HepG2 (cell line): ENCODE results near the gene SUN1. TPM values are rescaled to one million over a fixed set of nuclear protein-coding genes. Genes with fewer than 3 reads are reported as not detected.

Experiments used
- ELF1 ChIP-seq: sonication (generic); formaldehyde crosslinking; IDR thresholded peaks from 2 replicates; pipeline ENCODE4 v1.4.0; 2020; ENCODE audit warnings: missing genetic modification reagents
- HIC2 ChIP-seq: sonication (generic); formaldehyde crosslinking; IDR thresholded peaks from 2 replicates; pipeline ENCODE4 v1.9.0; 2022; ENCODE audit warnings: low read depth, missing genetic modification reagents
- KDM6A ChIP-seq: IDR thresholded peaks from 2 replicates; pipeline ENCODE4 v1.6.1; 2016; ENCODE audit warnings: low read depth
- MAZ ChIP-seq, 2 experiments: sonication (generic) in 1 of 2; formaldehyde crosslinking in 1 of 2; IDR thresholded peaks; 2 replicates each; pipeline versions ENCODE4 v1.5.0 to v1.6.1; 2012 to 2020; ENCODE audit warnings: low read depth in 2 of 2, mild to moderate bottlenecking in 2 of 2, borderline replicate concordance in 1 of 2, improper control_type of control experiment in 1 of 2, low read length in 1 of 2, missing genetic modification reagents in 1 of 2, moderate library complexity in 1 of 2
- MIER3 ChIP-seq: IDR thresholded peaks from 2 replicates; pipeline ENCODE4 v1.6.1; 2016; ENCODE audit warnings: missing compliant biosample characterization, borderline replicate concordance
- NR2F6 ChIP-seq, 2 experiments: IDR thresholded peaks; 2 replicates each; pipeline ENCODE4 v1.6.1; 2016; ENCODE audit warnings: antibody characterized with exemption in 1 of 2, mild to moderate bottlenecking in 1 of 2
- POLR2AphosphoS2 ChIP-seq: IDR thresholded peaks from 2 replicates; pipeline ENCODE4 v1.6.1; 2011; ENCODE audit warnings: low read depth, low read length, improper control_type of control experiment
- PPARG ChIP-seq: conservative IDR thresholded peaks from 2 replicates; pipeline ENCODE4 v1.6.1; 2016; ENCODE audit warnings: missing biosample characterization, missing genetic modification reagents
- RARA ChIP-seq: IDR thresholded peaks from 2 replicates; pipeline ENCODE4 v1.6.1; 2016; ENCODE audit warnings: missing genetic modification reagents, missing compliant biosample characterization
- SAP130 ChIP-seq: IDR thresholded peaks from 2 replicates; pipeline ENCODE4 v1.6.1; 2016; ENCODE audit warnings: low read depth
- SP1 ChIP-seq, 2 experiments: fragments of 450-650 bp in 1 of 2; sonication (generic) in 1 of 2; formaldehyde crosslinking in 1 of 2; IDR thresholded peaks; 2 replicates each; pipeline versions ENCODE4 v1.4.0 to v1.6.1; 2016 to 2020; ENCODE audit warnings: missing genetic modification reagents in 1 of 2
- THAP11 ChIP-seq: IDR thresholded peaks from 2 replicates; pipeline ENCODE4 v1.6.1; 2016; ENCODE audit warnings: missing biosample characterization, missing genetic modification reagents
- ZNF33B ChIP-seq: sonication (generic); formaldehyde crosslinking; IDR thresholded peaks from 2 replicates; pipeline ENCODE4 v1.5.1; 2020; ENCODE audit warnings: mild to moderate bottlenecking, missing genetic modification reagents
- polyA plus RNA-seq, 8 experiments: library from polyadenylated mRNA; depleted of rRNA in 3 of 8; stranded (reverse) in 7 of 8; unstranded in 1 of 8; fragments of >200 nt; fragmentation: Illumina TruSeq in 4 of 8; extraction: Trizol in 4 of 8; gene quantifications; 2 replicates each; pipeline versions ENCODE4 v1.2.1 to v1.2.3, GENCODE V29; 2011 to 2016; ENCODE audit warnings: low read depth in 4 of 8, missing spikeins in 1 of 8, mixed read lengths in 1 of 8; ENCODE audit not compliant: insufficient read depth in 1 of 8
- total RNA-seq, 5 experiments: library from RNA; depleted of rRNA; stranded (reverse); fragments of >200 nt; fragmentation: Illumina TruSeq; extraction: Trizol; gene quantifications; 2 replicates each; pipeline ENCODE4 v1.2.3, GENCODE V29; 2016; ENCODE audit warnings: low read depth in 1 of 5
- TF ChIP-seq, protein P1 (sequence below): sonication (generic); formaldehyde crosslinking; IDR thresholded peaks from 2 replicates; pipeline ENCODE4 v1.5.1; 2020; ENCODE audit warnings: mild to moderate bottlenecking, missing genetic modification reagents, moderate library complexity
- TF ChIP-seq, protein P2 (sequence below): sonication (generic); formaldehyde crosslinking; conservative IDR thresholded peaks from 2 replicates; pipeline ENCODE4 v1.4.0; 2020; ENCODE audit warnings: mild to moderate bottlenecking, missing genetic modification reagents, moderate library complexity
- TF ChIP-seq, protein P3 (sequence below): sonication (generic); formaldehyde crosslinking; IDR thresholded peaks from 2 replicates; pipeline ENCODE4 v1.4.0; 2020; ENCODE audit warnings: missing genetic modification reagents

Gene SUN1
- total and polyA plus RNA-seq, 2 of the 13 experiments (the other 11 are each of a cell fraction or from before 2014, with no cell fraction given): 47.0 to 126 TPM

DNA sequence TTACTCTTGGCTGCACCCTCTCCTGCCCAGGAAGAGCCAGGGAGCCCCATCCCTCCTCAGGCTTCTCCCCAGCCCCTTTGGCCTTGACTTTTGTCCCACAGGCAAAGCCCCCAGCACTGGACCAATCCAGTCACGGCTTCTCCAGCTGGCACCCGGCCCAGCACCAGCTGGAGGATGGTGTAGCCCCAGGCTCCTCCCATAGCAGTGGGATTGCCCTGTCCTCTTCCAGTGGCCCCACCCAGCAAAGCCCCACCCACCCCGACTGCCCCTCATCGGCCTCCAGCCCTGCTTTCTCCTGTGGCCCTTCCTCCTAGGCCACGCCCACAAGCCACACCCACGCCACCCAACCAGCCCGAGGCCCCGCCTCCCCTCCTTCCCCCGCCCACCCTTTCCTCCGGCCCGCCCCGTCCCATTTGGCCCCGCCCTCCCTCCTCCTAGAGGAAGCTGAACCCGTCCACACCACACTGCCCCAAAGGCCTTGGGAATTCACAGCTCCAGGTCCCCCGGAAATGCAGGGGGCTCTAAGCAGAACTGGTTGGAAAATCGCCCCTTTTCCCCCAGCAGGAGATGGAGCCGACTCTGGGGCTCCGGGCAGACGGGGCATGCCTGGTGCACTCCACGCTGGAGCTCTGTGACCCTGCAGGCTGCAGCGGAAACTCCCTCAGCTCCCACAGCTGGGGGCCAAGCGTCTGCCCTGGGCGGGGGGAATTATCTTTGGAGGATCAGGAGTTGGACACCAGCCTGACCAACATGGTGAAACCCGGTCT, 69.3 kb downstream of the SUN1 start (continued):
- TF ChIP-seq, protein P1, sequence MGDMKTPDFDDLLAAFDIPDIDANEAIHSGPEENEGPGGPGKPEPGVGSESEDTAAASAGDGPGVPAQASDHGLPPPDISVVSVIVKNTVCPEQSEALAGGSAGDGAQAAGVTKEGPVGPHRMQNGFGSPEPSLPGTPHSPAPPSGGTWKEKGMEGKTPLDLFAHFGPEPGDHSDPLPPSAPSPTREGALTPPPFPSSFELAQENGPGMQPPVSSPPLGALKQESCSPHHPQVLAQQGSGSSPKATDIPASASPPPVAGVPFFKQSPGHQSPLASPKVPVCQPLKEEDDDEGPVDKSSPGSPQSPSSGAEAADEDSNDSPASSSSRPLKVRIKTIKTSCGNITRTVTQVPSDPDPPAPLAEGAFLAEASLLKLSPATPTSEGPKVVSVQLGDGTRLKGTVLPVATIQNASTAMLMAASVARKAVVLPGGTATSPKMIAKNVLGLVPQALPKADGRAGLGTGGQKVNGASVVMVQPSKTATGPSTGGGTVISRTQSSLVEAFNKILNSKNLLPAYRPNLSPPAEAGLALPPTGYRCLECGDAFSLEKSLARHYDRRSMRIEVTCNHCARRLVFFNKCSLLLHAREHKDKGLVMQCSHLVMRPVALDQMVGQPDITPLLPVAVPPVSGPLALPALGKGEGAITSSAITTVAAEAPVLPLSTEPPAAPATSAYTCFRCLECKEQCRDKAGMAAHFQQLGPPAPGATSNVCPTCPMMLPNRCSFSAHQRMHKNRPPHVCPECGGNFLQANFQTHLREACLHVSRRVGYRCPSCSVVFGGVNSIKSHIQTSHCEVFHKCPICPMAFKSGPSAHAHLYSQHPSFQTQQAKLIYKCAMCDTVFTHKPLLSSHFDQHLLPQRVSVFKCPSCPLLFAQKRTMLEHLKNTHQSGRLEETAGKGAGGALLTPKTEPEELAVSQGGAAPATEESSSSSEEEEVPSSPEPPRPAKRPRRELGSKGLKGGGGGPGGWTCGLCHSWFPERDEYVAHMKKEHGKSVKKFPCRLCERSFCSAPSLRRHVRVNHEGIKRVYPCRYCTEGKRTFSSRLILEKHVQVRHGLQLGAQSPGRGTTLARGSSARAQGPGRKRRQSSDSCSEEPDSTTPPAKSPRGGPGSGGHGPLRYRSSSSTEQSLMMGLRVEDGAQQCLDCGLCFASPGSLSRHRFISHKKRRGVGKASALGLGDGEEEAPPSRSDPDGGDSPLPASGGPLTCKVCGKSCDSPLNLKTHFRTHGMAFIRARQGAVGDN (CRISPR knock-in tag): peak; percentile 58
- TF ChIP-seq POLR2AphosphoS2 (no peak), PPARG (CRISPR knock-in tag) (peak; percentile 97), SAP130 (CRISPR knock-in tag) (peak; percentile 80), THAP11 (0 out of 2 replicates have a peak, but pooled peaks have one; percentile 34), RARA (peak; percentile 34; the same call in 1 of the 2 replicates), ELF1 (CRISPR knock-in tag) (peak; percentile 11; the same call in 1 of the 2 replicates), HIC2 (CRISPR knock-in tag) (peak; percentile 82), ZNF33B (CRISPR knock-in tag) (no peak), MIER3 (CRISPR knock-in tag) (peak; percentile 17; the same call in 1 of the 2 replicates), KDM6A (peak; percentile 17; the same call in 1 of the 2 replicates), SP1 (IDR thresholded peaks at IDR 0.05) (no peak), SP1 (CRISPR knock-in tag; IDR thresholded peaks at IDR 0.05) (0 out of 2 replicates have a peak, but pooled peaks have one; percentile 39), MAZ (IDR thresholded peaks at IDR 0.05; ENCODE audit: borderline replicate concordance, low read depth, low read length) (0 out of 2 replicates have a peak, but pooled peaks have one; percentile 17), MAZ (CRISPR knock-in tag; IDR thresholded peaks at IDR 0.05; ENCODE audit: low read depth) (0 out of 2 replicates have a peak, but pooled peaks have one; percentile 26), NR2F6 (IDR thresholded peaks at IDR 0.05) (peak; percentile 59; the same call in 1 of the 2 replicates), NR2F6 (CRISPR knock-in tag; IDR thresholded peaks at IDR 0.05) (no peak)
- TF ChIP-seq, protein P2, sequence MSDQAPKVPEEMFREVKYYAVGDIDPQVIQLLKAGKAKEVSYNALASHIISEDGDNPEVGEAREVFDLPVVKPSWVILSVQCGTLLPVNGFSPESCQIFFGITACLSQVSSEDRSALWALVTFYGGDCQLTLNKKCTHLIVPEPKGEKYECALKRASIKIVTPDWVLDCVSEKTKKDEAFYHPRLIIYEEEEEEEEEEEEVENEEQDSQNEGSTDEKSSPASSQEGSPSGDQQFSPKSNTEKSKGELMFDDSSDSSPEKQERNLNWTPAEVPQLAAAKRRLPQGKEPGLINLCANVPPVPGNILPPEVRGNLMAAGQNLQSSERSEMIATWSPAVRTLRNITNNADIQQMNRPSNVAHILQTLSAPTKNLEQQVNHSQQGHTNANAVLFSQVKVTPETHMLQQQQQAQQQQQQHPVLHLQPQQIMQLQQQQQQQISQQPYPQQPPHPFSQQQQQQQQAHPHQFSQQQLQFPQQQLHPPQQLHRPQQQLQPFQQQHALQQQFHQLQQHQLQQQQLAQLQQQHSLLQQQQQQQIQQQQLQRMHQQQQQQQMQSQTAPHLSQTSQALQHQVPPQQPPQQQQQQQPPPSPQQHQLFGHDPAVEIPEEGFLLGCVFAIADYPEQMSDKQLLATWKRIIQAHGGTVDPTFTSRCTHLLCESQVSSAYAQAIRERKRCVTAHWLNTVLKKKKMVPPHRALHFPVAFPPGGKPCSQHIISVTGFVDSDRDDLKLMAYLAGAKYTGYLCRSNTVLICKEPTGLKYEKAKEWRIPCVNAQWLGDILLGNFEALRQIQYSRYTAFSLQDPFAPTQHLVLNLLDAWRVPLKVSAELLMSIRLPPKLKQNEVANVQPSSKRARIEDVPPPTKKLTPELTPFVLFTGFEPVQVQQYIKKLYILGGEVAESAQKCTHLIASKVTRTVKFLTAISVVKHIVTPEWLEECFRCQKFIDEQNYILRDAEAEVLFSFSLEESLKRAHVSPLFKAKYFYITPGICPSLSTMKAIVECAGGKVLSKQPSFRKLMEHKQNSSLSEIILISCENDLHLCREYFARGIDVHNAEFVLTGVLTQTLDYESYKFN (CRISPR knock-in tag): peak; percentile 71
- TF ChIP-seq, protein P3, sequence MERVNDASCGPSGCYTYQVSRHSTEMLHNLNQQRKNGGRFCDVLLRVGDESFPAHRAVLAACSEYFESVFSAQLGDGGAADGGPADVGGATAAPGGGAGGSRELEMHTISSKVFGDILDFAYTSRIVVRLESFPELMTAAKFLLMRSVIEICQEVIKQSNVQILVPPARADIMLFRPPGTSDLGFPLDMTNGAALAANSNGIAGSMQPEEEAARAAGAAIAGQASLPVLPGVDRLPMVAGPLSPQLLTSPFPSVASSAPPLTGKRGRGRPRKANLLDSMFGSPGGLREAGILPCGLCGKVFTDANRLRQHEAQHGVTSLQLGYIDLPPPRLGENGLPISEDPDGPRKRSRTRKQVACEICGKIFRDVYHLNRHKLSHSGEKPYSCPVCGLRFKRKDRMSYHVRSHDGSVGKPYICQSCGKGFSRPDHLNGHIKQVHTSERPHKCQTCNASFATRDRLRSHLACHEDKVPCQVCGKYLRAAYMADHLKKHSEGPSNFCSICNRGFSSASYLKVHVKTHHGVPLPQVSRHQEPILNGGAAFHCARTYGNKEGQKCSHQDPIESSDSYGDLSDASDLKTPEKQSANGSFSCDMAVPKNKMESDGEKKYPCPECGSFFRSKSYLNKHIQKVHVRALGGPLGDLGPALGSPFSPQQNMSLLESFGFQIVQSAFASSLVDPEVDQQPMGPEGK (CRISPR knock-in tag): peak; percentile 92
